Bronchial epithelial cell (primary cell): ENCODE results near the gene TRIP13. TPM values are rescaled to one million over a fixed set of nuclear protein-coding genes. Genes with fewer than 3 reads are reported as not detected.
"Not testable (repeated sequence)": the region's sequence is repeated elsewhere in the genome, so short reads cannot be mapped to it uniquely, and the experiment has no call there.

ENCODE experiments used
- DNase-seq: peaks from one replicate; pipeline ENCODE4 v3.0.0-alpha.2; 2010; ENCODE audit warnings: low read depth
- FAIRE-seq: peaks from 2 replicates; lab custom pipeline; 2011; peaks lifted over from hg19 to GRCh38; lab: Jason Lieb, UNC
- H3K27me3 ChIP-seq: 2 replicates; pipeline ENCODE4 v1.5.1; 2011; ENCODE audit warnings: low read length; ENCODE audit not compliant: control insufficient read depth, insufficient read depth
- H3K36me3 ChIP-seq: 2 replicates; pipeline ENCODE4 v1.5.1; 2011; ENCODE audit warnings: low read length; ENCODE audit not compliant: control insufficient read depth, insufficient read depth
- H3K4me3 ChIP-seq: 2 replicates; pipeline ENCODE4 v1.5.1; 2011; ENCODE audit warnings: mild to moderate bottlenecking, low read depth, low read length, control low read depth
- CTCF ChIP-seq: IDR thresholded peaks from 2 replicates; pipeline ENCODE4 v1.5.1; 2011; ENCODE audit warnings: mild to moderate bottlenecking, moderate library complexity, low read length, control low read depth, inconsistent platforms; ENCODE audit not compliant: insufficient read depth, severe bottlenecking
- total RNA-seq: library from RNA; depleted of rRNA; stranded (reverse); fragments of >200 nt; gene quantifications from 2 replicates; pipeline ENCODE4 v1.2.1, GENCODE V29; 2014

TRIP13 gene
- total RNA-seq, 1 donor from 2014 or later = 1.8 TPM

GRCh38 chr5:878125-878524 lies 14.6 kb upstream of the TRIP13 start:
- no peak for TF ChIP-seq CTCF
- Histone ChIP-seq H3K36me3 (peaks cover 38% of the 10 kb centered on the region), H3K27me3 (no peaks in the 10 kb centered on the region), H3K4me3 (no peak overlapping the region)
- DNase-seq = no peak
- FAIRE-seq = no peak

- not testable (repeated sequence) for FAIRE-seq, H3K27me3 ChIP-seq, DNase-seq, H3K4me3 ChIP-seq
- peaks cover 42% of the 10 kb centered on the region for H3K36me3 ChIP-seq
These were observed 14.0 kb upstream of the TRIP13 start for GRCh38 chr5:878677-879076.

- TF ChIP-seq CTCF = no peak
- H3K4me3 ChIP-seq = no peak overlapping the region
- DNase-seq = no peak
- FAIRE-seq = no peak
- peaks cover 51% of the 10 kb centered on the region for H3K36me3 ChIP-seq
- H3K27me3 ChIP-seq = no peaks in the 10 kb centered on the region
These were observed 11.7 kb upstream of the TRIP13 start for GRCh38 chr5:880816-881550.

GRCh38 chr5:881551-881935 lies 11.1 kb upstream of the TRIP13 start:
- H3K27me3 ChIP-seq = no peaks in the 10 kb centered on the region
- H3K36me3 ChIP-seq = peaks cover 52% of the 10 kb centered on the region
- H3K4me3 ChIP-seq = no peak overlapping the region
- DNase-seq (no peak), FAIRE-seq (no peak)
- no peak for TF ChIP-seq CTCF

- FAIRE-seq (peak; percentile 81), DNase-seq (no peak)
- no peak for TF ChIP-seq CTCF
- Histone ChIP-seq H3K4me3 (no peak overlapping the region), H3K36me3 (peaks cover 52% of the 10 kb centered on the region), H3K27me3 (no peaks in the 10 kb centered on the region)
These were observed 10.2 kb upstream of the TRIP13 start for GRCh38 chr5:882253-883183.
